ENCODE data around the gene SLC22A1. TPM values are rescaled to one million over a fixed set of nuclear protein-coding genes. Genes with fewer than 3 reads are reported as not detected.

Gene SLC22A1
- total and polyA plus RNA-seq, 2 experiments from 2014 or later, result 6.7 to 12.9 TPM

DNA sequence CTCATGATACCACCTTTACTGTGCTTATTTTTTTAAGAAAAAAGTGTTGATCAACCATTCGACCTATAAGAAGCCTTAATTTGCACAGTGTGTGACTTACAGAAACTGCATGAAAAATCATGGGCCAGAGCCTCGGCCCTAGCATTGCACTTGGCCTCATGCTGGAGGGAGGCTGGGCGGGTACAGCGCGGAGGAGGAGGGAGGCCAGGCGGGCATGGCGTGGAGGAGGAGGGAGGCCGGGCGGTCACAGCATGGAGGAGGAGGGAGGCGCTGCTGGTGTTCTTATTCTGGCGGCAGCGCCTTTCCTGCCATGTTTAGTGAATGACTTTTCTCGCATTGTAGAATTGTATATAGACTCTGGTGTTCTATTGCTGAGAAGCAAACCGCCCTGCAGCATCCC lies 15.6 kb upstream of the SLC22A1 start:
- Histone ChIP-seq H3K4me2 (no peak overlapping the region), H3K4me1 (ENCODE audit: insufficient read depth) (no peaks in the 10 kb centered on the region), H3K4me3 (no peak overlapping the region), H3K79me2 (no peaks in the 10 kb centered on the region), H3K9me3 (ENCODE audit: low read depth) (no peaks in the 10 kb centered on the region), H3K9me2 (replicated peaks; ENCODE audit: insufficient read depth) (no peaks in the 10 kb centered on the region), H3K27ac (no peak overlapping the region), H3K27me3 (no peaks in the 10 kb centered on the region), H3K36me3 (replicated peaks; ENCODE audit: insufficient read depth, low read depth) (no peaks in the 10 kb centered on the region), H2AFZ (no peak overlapping the region), H4K20me1 (ENCODE audit: insufficient read depth, poor library complexity, severe bottlenecking) (no peaks in the 10 kb centered on the region)
- no peak for DNase-seq (ENCODE audit: low spot score)
- TF ChIP-seq EZH2 (IDR thresholded peaks at IDR 0.05; ENCODE audit: borderline replicate concordance) (no peak), EZH2phosphoT487 (IDR thresholded peaks at IDR 0.05; ENCODE audit: low read depth, severe bottlenecking, unreplicated experiment) (no peak)
- TF ChIP-seq, protein P1, sequence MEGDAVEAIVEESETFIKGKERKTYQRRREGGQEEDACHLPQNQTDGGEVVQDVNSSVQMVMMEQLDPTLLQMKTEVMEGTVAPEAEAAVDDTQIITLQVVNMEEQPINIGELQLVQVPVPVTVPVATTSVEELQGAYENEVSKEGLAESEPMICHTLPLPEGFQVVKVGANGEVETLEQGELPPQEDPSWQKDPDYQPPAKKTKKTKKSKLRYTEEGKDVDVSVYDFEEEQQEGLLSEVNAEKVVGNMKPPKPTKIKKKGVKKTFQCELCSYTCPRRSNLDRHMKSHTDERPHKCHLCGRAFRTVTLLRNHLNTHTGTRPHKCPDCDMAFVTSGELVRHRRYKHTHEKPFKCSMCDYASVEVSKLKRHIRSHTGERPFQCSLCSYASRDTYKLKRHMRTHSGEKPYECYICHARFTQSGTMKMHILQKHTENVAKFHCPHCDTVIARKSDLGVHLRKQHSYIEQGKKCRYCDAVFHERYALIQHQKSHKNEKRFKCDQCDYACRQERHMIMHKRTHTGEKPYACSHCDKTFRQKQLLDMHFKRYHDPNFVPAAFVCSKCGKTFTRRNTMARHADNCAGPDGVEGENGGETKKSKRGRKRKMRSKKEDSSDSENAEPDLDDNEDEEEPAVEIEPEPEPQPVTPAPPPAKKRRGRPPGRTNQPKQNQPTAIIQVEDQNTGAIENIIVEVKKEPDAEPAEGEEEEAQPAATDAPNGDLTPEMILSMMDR (IDR thresholded peaks at IDR 0.05; ENCODE audit: poor library complexity), result no peak
- WGBS (ENCODE audit: low lambda C conversion rate, missing lambda C conversion rate), result 98% methylated on average over 14 of the region's 14 CpGs

DNA sequence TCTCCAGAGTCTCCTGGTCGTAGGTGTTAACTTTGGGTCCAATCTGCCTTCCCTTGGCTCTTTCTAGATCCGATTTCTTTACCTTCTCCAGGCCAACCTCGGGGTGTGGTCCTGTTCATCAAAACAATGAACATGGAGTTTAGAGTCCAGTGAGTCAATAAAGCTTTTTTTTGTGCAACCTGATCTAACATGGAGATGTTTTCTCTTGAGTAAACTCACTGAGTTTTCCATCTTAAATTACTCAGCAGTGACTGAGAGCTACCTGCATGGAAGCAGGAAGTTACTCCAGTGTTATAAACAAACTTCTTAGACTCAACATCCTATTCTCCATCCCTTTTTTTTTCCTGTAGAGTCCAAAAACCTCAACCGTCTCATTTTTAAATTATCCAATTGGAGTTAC lies 14.9 kb upstream of the SLC22A1 start:
- H3K4me1 ChIP-seq (ENCODE audit: insufficient read depth), result no peaks in the 10 kb centered on the region
- no peak overlapping the region for H3K4me3 ChIP-seq
- WGBS (ENCODE audit: low lambda C conversion rate, missing lambda C conversion rate), result 83% methylated on average over 4 of the region's 4 CpGs
- H3K36me3 ChIP-seq (replicated peaks; ENCODE audit: insufficient read depth, low read depth), result no peaks in the 10 kb centered on the region
- H3K9me2 ChIP-seq (replicated peaks; ENCODE audit: insufficient read depth), result no peaks in the 10 kb centered on the region
- H3K79me2 ChIP-seq, result no peaks in the 10 kb centered on the region
- peak overlapping the region; percentile 13 for H3K27ac ChIP-seq
- H2AFZ ChIP-seq, result no peak overlapping the region
- no peaks in the 10 kb centered on the region for H3K9me3 ChIP-seq (ENCODE audit: low read depth)
- DNase-seq (ENCODE audit: low spot score), result no peak
- H4K20me1 ChIP-seq (ENCODE audit: insufficient read depth, poor library complexity, severe bottlenecking), result no peaks in the 10 kb centered on the region
- H3K4me2 ChIP-seq, result no peak overlapping the region
- H3K27me3 ChIP-seq, result no peaks in the 10 kb centered on the region
- TF ChIP-seq, protein P1 (IDR thresholded peaks at IDR 0.05; ENCODE audit: poor library complexity), result no peak
- no peak for TF ChIP-seq EZH2phosphoT487 (IDR thresholded peaks at IDR 0.05; ENCODE audit: low read depth, severe bottlenecking, unreplicated experiment)
- no peak for TF ChIP-seq EZH2 (IDR thresholded peaks at IDR 0.05; ENCODE audit: borderline replicate concordance)

DNA sequence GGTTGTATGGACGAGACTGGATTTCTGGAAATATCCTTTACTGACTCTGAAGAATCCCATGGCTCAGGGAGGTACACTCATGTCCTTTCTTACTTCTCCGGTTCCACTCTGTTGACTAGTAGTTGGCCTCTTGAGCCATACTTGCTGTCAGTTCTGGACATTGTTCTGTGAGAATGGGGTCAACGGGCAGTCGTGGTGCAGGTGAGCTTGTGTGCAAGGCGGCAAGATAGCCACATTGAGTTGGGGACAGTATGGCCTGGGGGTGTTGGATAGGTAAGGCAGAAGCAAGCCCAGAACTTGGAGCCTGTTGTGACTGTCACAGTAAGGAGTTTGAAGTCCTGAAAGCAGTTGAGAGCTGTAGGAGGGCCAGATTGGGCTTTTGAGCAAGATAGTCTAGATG lies 13.5 kb upstream of the SLC22A1 start:
- Histone ChIP-seq H3K79me2 (no peaks in the 10 kb centered on the region), H4K20me1 (ENCODE audit: insufficient read depth, poor library complexity, severe bottlenecking) (no peaks in the 10 kb centered on the region), H3K4me2 (no peak overlapping the region), H3K36me3 (replicated peaks; ENCODE audit: insufficient read depth, low read depth) (no peaks in the 10 kb centered on the region), H3K4me3 (no peak overlapping the region), H2AFZ (no peak overlapping the region), H3K4me1 (ENCODE audit: insufficient read depth) (no peaks in the 10 kb centered on the region), H3K27me3 (no peaks in the 10 kb centered on the region), H3K9me3 (ENCODE audit: low read depth) (no peaks in the 10 kb centered on the region), H3K27ac (no peak overlapping the region), H3K9me2 (replicated peaks; ENCODE audit: insufficient read depth) (no peaks in the 10 kb centered on the region)
- no peak for DNase-seq (ENCODE audit: low spot score)
- 96% methylated on average over 5 of the region's 5 CpGs for WGBS (ENCODE audit: low lambda C conversion rate, missing lambda C conversion rate)
- TF ChIP-seq EZH2 (IDR thresholded peaks at IDR 0.05; ENCODE audit: borderline replicate concordance), result no peak
- TF ChIP-seq, protein P1 (IDR thresholded peaks at IDR 0.05; ENCODE audit: poor library complexity), result no peak
- no peak for TF ChIP-seq EZH2phosphoT487 (IDR thresholded peaks at IDR 0.05; ENCODE audit: low read depth, severe bottlenecking, unreplicated experiment)

DNA sequence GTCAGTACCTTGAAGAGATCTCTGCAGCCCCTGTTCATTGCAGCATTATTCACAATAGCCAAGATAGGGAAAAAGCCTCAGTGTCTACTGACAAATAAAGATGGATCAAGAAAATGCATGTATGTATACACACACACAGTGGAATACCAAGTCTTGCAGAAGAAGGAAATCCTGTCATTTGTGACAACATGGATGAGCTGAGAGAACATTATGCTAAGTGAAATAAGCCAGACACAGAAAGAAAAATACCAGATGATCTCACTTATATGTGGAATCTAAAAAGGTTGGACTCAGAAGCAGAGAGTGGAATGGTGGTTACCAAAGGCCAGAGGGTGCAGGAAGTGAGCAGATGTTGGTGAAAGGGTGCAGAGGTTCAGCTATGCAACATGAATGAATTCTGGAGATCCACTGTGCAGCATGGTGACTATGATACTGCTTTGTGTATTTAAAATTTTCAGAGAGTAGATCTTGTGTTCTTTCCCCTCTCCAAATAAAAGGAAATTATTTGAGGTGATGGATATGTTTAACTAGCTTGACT lies 11.0 kb upstream of the SLC22A1 start:
- Histone ChIP-seq H3K4me1 (ENCODE audit: insufficient read depth) (no peaks in the 10 kb centered on the region), H4K20me1 (ENCODE audit: insufficient read depth, poor library complexity, severe bottlenecking) (no peaks in the 10 kb centered on the region), H2AFZ (no peak overlapping the region), H3K36me3 (replicated peaks; ENCODE audit: insufficient read depth, low read depth) (no peaks in the 10 kb centered on the region), H3K9me2 (replicated peaks; ENCODE audit: insufficient read depth) (no peaks in the 10 kb centered on the region), H3K79me2 (no peaks in the 10 kb centered on the region), H3K4me2 (no peak overlapping the region), H3K27me3 (no peaks in the 10 kb centered on the region), H3K4me3 (no peak overlapping the region), H3K9me3 (ENCODE audit: low read depth) (no peaks in the 10 kb centered on the region), H3K27ac (no peak overlapping the region)
- TF ChIP-seq EZH2phosphoT487 (IDR thresholded peaks at IDR 0.05; ENCODE audit: low read depth, severe bottlenecking, unreplicated experiment), result no peak
- TF ChIP-seq, protein P1 (IDR thresholded peaks at IDR 0.05; ENCODE audit: poor library complexity), result no peak
- DNase-seq (ENCODE audit: low spot score), result no peak
